Measurements from ENCODE around the gene EPO. TPM values are rescaled to one million over a fixed set of nuclear protein-coding genes. Genes with fewer than 3 reads are reported as not detected.
A peak's percentile ranks its signal among the peaks of the same experiment; 100 is the strongest.

Gene EPO
- total and polyA plus RNA-seq, 2 of the 8 experiments (the other 6 are each of a cell fraction or from before 2014, with no cell fraction given): 0.42 to 0.95 TPM

DNA sequence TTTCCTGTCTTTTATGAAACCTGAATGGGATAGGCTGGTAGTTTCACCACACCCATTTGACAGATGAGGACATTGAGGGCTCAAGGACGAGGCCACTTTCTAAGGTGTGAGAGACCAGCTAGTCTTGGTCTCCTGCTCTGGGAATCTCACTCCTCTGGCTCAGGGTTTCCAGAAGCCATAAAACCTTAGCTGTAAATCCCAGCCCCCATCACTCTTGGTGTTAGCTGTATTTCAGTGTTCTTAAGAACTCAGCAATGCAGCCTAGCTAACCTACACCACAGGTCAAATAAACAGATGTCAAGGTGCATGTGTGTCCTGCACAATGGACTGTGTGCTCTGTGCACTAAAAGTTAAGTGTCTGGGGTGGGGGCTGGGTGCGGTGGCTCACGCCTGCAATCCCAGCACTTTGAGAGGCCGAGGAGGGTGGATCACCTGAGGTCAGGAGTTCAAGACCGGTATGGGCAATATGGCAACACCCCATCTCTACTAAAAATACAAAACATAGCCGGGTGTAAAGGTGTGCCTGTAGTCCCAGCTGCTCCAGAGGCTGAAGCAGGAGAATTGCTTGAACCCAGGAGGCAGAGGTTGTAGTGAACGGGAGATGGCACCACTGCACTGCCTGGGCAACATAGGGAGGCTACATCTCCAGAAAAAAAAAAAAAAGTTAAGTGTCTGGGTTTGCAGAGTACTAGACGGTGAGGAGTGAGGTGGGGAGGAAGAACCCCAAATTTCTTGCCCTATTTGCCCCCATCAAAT is 567 bp upstream of the EPO start:
- H2AFZ ChIP-seq (ENCODE audit: low read length): peak overlapping the region; percentile 66; the same call in 1 of the 2 replicates
- peaks cover 0 to 5% (median 2%) of the 10 kb centered on the region in 4 experiments; a peak in 5 of 7 replicates for H3K4me1 ChIP-seq (replicated peaks in 1 of 4; ENCODE audit: control insufficient read depth in 3 of 4, insufficient read depth in 4 of 4, low read length in 3 of 4)
- no peak overlapping the region for H3K23ac ChIP-seq (ENCODE audit: insufficient read length)
- H4K5ac ChIP-seq (ENCODE audit: insufficient read length, low read depth, low read length): no peak overlapping the region
- no peak for DNase-seq (ENCODE audit: low read depth in 1 of 2, low spot score in 2 of 2)
- peak overlapping the region; percentile 32 to 71 (median 50); a peak in 7 of 8 replicates for H3K4me3 ChIP-seq (ENCODE audit: extremely low read depth in 1 of 4, insufficient read depth in 2 of 4, low read depth in 3 of 4, low read length in 4 of 4)
- H3K56ac ChIP-seq (replicated peaks; ENCODE audit: insufficient read length, low read depth, low read length): no peak overlapping the region
- no peak overlapping the region for H2BK20ac ChIP-seq (ENCODE audit: low read length)
- no peak overlapping the region for H2BK5ac ChIP-seq (ENCODE audit: low read depth, low read length)
- H3K14ac ChIP-seq (ENCODE audit: insufficient read length): no peak overlapping the region
- peaks cover 7 to 26% (median 26%) of the 10 kb centered on the region in 4 experiments for H3K27me3 ChIP-seq (replicated peaks in 1 of 4; ENCODE audit: control insufficient read depth in 3 of 4, extremely low read depth in 1 of 4, insufficient read depth in 3 of 4, low read length in 3 of 4)
- H3K9me3 ChIP-seq (ENCODE audit: insufficient read depth in 2 of 2, low read depth in 1 of 2, low read length in 1 of 2): no peaks in the 10 kb centered on the region
- H3K18ac ChIP-seq (ENCODE audit: extremely low read depth, low read length): 0 out of 2 replicates have a peak overlapping the region, but pooled peaks have one; percentile 6
- no peak overlapping the region for H3K9ac ChIP-seq (replicated peaks in 1 of 4; ENCODE audit: extremely low read depth in 1 of 4, low read depth in 3 of 4, low read length in 3 of 4)
- H2BK12ac ChIP-seq (ENCODE audit: low read depth, low read length): no peak overlapping the region
- no peak overlapping the region for H4K91ac ChIP-seq (replicated peaks; ENCODE audit: insufficient read length, low read length)
- no peaks in the 10 kb centered on the region for H3K79me2 ChIP-seq (ENCODE audit: control insufficient read depth in 1 of 2, insufficient read depth in 2 of 2, low read length in 2 of 2)
- no peak overlapping the region for H3K27ac ChIP-seq (ENCODE audit: low read depth, low read length)
- no peak for FAIRE-seq
- CTCF ChIA-PET (ENCODE audit: partially characterized antibody): interaction anchor here (0.7 to 16.4 kb wide), 13 partner anchors 10 to 132 kb away, joined by 3 to 197 read pairs (median 4); partner anchors contain the start of genes POP7 and SLC12A9
- H4K8ac ChIP-seq (ENCODE audit: extremely low read depth, insufficient read depth, low read length): no peak overlapping the region
- no peaks in the 10 kb centered on the region for H3K79me1 ChIP-seq (ENCODE audit: low read depth, low read length)
- H3K36me3 ChIP-seq (ENCODE audit: control insufficient read depth in 2 of 4, insufficient read depth in 4 of 4, low read length in 3 of 4): no peaks in the 10 kb centered on the region
- no peaks in the 10 kb centered on the region for H4K20me1 ChIP-seq (replicated peaks in 1 of 2; ENCODE audit: control insufficient read depth in 1 of 2, insufficient read depth in 2 of 2, low read length in 2 of 2)
- H3K4me2 ChIP-seq (ENCODE audit: insufficient read depth in 1 of 2, low read depth in 2 of 2, low read length in 2 of 2): peak overlapping the region; percentile 58 to 93
- 79% methylated on average over 8 of the region's 8 CpGs; no CpG with 5 or more reads in 1 of the 2 experiments for WGBS, 2 experiments (ENCODE audit: extremely low coverage in 1 of 2, insufficient coverage in 1 of 2, insufficient read length in 1 of 2, insufficient replicate concordance in 2 of 2, low coverage in 1 of 2, low lambda C conversion rate in 2 of 2, missing lambda C conversion rate in 1 of 2)
- H2BK120ac ChIP-seq (replicated peaks; ENCODE audit: low read depth, low read length): no peak overlapping the region
- POLR2A ChIA-PET (ENCODE audit: partially characterized antibody): interaction anchor here (0.7 to 3.1 kb wide), 6 partner anchors 11 to 90 kb away, joined by 3 to 12 read pairs (median 4); partner anchors contain the start of gene POP7
- H2AK5ac ChIP-seq (ENCODE audit: low read depth, low read length): no peak overlapping the region; the same call in 1 of the 2 replicates
- H3K23me2 ChIP-seq (ENCODE audit: low read depth, low read length): peaks cover 8% of the 10 kb centered on the region; the same call in 1 of the 2 replicates
- H3K4ac ChIP-seq (replicated peaks; ENCODE audit: insufficient read length, low read depth, low read length): no peak overlapping the region
- H2BK15ac ChIP-seq (ENCODE audit: low read length): no peak overlapping the region
- TF ChIP-seq SP2 (IDR thresholded peaks at IDR 0.05; ENCODE audit: low read length) (no peak), RAD21 (IDR thresholded peaks at IDR 0.05 in 1 of 2, conservative IDR thresholded peaks at IDR 0.05 in 1 of 2; ENCODE audit: low read depth in 2 of 2, low read length in 2 of 2) (peak; percentile 47 to 53), RNF2 (IDR thresholded peaks at IDR 0.05; ENCODE audit: borderline replicate concordance, low read depth, low read length, missing control alignments, poor library complexity, severe bottlenecking) (no peak), JUN (IDR thresholded peaks at IDR 0.05; ENCODE audit: low read depth, low read length) (no peak), MAFK (IDR thresholded peaks at IDR 0.05; ENCODE audit: low read depth, low read length) (no peak)

Measured in H1 (cell line).